HG03469 (cell line): Measurements from ENCODE around the gene RAPGEF2.
"Not testable (repeated sequence)": the region's sequence is repeated elsewhere in the genome, so short reads cannot be mapped to it uniquely, and the experiment has no call there.

Experiments used
- ATAC-seq: cut with Tn5 transposase; IDR thresholded peaks from one replicate; pipeline ENCODE4 v1.9.1; 2021; ENCODE audit warnings: mild to moderate bottlenecking, moderate library complexity, moderate number of reproducible peaks; ENCODE audit not compliant: unreplicated experiment

Gene RAPGEF2

DNA sequence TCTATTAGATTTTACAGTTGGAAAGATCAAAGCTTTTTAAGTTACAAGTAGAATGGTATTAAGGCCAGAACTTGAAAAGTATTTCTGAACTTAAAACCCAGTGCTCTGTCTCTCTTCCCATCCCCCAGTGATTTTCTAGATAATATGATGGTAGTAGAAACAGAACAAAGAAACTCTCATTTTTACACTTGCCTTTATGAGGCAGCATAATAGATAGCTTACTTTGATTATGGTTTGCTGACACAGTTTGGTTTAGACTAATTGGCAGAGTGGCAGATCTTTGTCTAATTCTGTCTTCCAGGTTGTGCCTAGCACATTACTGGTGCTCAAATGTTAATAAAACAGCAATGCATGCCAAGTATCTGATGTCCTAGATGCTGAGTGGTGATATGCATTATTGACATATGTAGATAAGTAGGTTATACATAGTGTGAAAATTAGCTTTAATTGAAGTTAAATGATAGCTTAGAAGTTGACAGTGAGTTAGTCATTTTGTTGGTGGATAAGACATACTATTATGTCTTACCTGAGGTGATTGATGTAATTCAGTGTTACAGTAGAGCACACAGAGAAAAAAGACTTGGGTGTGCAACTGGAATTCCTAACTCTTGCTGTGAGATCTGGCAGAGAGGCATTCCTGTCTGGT lies 4.3 kb upstream of the RAPGEF2 start:
- ATAC-seq, result no peak

DNA sequence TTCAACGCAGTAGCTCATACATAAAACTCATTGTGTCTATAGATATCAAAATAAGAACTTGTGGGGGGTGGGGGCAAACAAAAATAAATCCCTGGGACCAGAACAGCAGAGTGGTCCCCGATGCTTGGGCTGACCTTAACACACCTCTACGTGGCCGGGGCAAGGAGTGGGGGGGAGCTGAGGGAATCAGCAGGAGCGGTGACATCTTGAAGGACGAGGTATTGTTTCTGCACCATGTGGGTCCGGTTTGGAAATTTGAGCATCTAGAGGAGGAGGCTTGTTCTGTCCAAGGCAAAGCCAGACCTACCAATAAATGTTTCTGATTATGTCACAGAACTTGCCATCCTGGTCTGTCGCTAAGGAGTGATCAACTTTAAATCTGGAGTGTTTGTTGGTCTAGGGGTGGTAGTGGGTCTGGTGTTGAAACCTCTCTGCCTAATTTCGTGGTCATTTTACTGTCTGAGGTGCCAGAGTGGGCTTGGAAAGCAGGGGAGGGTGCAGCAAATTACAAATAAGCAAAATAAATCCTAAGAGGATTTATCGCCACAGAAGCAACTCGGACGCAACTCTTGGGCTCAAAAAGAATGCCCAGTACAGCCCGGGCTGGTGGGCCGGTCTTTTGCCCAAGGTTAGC lies 774 bp upstream of the RAPGEF2 start:
- no peak for ATAC-seq

DNA sequence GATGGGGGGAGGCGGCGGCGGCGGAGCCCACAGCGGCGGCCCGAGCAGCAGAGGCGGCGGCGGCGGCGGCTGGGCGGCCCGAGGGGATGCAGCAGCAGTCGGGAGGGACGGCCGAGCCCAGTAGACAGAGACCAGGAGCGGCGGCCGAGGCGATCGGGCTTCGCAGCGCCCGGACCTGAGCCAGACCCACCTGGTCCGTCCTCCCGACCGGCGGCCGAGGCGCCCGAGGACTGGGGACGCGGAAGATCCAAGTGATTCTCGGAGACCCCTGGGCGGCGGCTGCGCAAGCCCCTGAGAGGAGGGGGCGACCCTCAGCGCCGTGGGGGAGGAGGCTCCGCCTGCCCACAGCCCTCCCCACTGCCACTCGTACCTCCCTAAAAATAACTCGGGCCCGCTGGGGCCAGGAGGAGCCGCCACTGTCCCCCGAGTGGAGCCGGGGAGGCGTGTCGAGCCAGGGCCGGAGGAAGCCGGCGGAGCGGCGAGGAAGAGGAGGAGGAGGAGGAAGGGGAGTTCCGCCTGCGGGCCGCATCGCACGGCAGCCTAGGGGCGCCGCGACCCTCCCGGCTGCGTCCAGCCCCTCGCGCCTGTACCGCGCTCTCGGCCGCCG lies 608 bp downstream of the RAPGEF2 start:
- no peak for ATAC-seq

DNA sequence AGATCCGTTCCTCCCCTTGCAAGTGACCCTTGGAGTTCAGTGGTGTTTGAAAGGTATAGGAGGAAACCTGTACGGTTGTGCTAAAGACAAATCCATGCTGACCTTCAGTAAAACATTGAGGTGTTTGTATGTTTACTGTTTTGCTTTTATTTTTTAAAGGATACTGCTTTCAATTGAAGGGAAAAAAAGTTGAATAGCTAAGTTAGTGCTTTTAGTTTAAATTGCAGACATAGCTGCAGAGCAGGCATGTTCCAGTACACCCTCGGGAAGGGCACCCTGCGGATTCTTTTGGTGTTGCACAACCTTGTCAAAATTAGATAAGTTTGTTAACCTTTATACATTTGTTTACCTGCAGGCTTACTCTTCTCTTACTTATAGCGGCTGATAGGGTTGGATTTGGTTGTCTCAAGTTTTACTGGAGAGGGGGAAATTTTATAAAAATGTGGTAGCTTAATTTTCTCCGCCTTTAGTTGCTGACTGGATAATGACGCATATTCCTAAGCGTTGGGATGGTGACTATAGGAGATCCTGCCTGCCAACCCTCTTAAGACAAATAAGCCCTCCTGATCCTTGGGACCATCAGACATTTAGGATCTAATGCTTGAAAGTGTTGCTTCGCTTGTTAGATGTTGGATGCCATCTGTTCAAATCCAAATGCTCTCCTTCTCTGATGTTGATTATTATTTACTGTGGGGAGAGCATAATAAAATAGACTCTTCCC lies 2.0 kb downstream of the RAPGEF2 start:
- ATAC-seq, result no peak

DNA sequence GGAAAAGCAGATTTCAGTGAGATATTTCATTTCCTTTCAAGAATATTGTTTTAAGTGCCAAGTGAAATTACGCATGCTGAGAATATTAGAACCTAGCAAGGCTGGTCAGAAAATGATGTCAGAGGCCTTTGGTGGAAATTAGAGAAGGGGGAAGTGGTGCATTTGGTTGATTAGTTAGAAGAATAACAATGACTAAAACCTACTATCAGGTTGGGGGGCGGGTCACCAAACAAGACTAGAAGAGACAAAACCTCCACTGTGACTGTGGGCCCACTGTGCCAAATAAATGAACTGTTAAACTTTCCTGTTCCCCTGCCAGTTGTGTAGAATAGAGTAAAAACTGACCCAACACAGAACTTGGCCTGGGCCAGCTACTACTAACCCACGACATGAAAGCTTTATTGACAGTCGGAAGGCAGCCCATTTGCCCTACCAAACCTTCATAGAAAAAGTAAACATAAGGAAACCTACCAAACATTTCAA lies 2.9 kb downstream of the RAPGEF2 start:
- no peak for ATAC-seq

DNA sequence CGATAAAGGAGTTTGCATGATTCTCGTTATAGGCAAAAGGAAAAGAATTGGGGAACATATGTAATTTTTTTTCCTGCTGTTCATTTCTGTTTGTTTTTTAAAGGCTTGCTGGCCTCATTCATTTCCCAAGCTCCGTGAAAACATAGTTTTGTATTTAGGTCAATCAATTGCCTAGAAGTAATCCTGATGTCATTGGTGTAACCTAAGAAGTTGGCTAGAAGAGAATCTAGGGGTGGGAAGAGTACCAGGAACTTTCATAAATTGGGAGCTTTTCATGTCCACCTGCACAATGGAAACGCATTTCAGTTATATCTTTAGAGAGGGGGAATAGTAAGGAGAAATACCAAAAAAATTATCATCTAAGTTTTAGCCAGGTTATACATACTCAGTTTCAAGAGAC lies 3.8 kb downstream of the RAPGEF2 start:
- ATAC-seq, result no peak

DNA sequence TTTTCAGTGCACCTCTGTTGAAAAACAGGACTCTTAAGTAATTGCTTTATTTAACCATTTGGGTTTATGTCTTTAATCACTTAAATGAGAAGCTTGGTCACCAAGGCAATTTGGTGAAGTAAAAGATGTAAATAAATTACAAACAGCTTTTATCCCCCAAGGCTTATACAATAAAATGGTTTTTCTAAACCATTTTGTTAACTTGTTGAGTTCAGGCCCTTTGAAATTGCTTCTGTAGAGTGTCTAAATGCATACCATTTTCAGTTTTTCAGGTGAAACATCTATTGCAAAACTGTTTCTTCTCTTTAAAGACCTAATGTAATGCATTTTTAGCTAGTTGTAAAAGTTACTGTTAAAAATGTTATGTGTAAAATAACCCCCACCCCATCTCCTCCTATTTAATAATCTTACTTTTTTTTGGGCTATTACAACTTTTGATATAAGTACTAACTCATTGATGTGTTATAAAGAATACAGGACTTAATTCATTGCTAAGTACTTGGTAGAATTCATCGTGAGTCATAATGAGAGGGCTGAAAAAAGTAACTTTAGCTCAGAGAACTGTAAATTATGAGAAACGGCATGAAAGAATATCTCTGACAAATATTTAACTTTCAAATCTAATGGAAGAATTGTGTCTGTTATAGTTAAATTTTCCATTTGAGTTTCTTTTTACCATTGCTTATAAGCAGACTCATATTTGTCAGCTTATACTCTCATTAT lies 4.5 kb downstream of the RAPGEF2 start:
- no peak for ATAC-seq

DNA sequence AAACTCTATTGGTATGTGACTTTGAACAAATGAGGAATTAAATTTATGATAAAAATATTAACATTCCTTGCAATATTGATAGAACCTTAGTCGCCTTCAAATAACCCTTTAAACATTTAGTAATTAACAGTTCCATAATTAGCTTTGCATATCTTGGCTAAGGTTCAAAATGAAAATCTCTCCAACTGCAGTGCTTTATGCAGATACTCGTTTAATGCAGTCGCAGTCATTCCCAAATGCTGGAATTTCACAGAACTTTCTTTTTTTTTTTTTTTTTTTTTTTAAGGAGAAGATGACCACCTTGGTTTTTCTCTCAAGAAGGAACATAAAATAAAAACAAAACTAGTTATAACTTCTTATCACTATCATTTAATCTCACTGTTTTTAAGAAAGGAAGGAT lies 5.2 kb downstream of the RAPGEF2 start:
- no peak for ATAC-seq

DNA sequence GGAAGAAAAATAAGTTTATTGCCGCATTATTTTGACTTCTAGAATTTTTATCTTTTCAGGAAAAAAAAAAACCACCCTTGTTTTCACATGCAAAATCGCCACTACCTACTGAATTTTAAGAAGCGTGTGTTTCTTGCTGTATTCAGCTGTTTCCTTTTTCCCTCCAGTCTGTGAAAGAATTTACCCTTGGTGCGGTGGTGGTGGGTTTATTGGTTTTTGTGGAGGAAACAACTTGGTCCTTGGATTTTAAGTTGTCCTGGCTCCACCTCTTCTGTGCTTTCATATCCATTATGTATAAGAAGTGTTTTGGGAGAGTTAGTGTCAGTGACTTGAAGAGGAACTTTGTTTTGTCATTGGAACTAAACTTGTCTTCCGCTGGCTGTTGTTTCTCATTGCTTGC lies 8.1 kb downstream of the RAPGEF2 start:
- no peak for ATAC-seq

DNA sequence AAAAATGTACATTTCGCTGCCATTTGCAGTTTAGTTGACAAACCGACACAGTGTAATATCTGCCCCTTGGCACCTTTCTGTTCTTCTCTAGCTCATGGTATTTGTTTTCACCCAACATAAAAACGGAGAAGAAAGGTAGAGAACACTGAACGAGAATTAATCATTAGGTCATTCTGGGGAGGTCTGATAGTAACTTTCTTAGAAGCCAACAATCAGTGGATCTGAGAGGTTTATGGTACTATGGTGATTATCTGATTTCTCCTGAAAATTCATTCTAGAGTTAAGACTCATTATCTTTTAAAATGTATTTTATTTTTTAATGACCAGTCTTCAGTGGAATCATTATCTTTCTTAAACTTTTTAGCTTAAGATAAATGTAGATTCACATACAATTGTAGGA lies 8.5 kb downstream of the RAPGEF2 start:
- ATAC-seq, result no peak

DNA sequence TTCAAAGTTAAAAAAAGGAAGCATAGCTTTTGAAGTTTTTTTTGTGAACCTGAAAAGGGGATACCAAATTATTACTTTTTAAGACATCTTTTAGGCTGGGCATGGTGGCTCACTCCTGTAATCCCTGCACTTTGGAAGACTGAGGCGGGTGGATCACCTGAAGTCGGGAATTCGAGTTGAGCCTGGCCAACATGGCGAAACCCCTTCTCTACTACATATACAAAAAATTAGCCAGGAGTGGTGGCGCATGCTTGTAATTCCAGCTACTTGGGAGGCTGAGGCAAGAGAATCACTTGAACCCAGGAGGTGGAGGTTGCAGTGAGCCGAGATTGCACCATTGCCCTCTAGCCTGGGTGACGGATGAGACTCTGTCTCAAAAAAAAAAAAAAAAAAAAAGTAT lies 10.5 kb downstream of the RAPGEF2 start:
- ATAC-seq, result not testable (repeated sequence)

DNA sequence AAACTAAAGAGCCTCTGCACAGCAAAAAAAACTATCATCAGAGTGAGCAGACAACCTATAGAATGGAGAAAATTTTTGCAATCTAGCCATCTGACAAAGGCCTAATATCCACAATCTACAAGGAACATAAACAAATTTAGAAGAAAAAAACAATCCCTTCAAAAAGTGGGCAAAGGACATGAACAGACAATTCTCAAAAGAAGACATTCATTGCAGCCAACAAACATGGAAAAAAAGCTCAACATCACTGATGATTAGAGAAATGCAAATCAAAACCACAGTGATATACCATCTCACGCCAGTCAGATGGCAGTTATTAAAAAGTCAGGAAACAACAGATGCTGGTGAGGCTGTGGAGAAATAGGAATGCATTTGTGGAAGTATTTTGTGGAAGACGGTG lies 13.2 kb downstream of the RAPGEF2 start:
- ATAC-seq, result not testable (repeated sequence)

DNA sequence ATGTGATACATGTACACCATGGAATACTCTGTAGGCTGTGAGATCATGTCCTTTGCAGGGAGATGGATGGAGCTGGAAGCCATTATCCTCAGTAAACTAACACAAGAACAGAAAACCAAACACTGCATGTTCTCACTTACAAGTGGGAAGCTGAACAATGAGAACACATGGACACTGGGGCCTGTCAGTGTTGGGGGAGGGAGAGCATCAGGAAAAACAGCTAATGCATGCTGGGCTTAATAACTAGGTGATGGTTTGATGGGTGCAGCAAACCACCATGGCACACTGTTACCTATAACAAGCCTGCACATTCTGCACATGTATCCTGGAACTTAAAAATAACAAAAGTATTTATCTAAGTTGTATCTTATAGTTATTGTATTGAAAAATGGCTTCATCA lies 13.8 kb downstream of the RAPGEF2 start:
- not testable (repeated sequence) for ATAC-seq

DNA sequence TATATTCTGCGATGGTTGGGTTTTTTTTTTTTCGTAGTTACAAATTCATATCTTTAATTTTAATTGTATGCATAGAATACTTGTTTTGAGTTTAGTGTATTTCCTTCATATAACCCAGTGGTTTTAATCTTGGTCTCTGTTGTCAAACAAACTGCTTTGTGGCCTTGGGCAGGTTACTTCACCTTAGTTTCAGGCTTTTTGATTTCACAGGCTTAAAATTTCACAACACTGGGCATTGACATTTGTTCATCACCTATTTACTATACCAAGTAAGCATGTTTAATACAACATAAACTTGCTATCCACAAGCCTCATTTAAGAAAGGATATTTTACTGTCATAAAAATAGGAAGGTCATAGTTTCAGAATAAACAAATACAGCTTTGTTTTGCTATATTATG lies 14.7 kb downstream of the RAPGEF2 start:
- no peak for ATAC-seq

DNA sequence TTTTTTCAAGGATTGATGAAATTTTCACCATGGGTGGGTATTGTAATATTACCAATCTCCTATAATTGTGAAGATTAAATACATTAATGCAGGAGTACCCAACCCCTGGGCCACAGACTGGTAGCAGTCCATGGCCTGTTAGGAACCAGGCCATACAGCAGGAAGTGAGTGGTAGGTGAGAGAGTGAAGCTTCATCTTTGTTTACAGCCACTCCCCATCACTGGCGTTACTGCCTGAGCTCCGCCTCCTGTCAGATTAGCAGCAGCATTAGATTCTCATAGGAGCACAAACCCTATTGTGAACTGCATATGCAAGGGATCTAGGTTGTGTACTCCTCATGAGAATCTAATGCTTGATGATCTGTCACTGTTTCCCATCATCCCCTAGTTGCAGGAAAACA lies 15.1 kb downstream of the RAPGEF2 start:
- no peak for ATAC-seq

DNA sequence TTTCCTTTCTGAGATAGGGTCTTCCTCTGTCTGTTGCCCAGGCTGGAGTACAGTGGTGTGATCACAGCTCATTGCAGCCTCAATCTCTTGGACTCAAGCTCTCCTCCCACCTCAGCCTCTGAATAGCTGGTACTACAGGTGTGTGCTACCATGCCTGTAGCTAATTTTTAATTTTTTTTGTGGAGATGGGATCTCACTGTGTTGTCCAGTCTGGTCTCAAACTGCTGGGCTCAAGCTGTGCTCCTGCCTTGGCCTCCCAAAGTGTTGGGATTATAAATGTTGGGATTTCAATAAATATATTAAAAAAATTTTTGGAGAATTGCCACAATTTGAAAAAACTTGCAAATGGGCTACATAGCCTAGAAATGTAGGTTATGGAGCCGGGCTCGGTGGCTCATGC lies 18.5 kb downstream of the RAPGEF2 start:
- no peak for ATAC-seq

DNA sequence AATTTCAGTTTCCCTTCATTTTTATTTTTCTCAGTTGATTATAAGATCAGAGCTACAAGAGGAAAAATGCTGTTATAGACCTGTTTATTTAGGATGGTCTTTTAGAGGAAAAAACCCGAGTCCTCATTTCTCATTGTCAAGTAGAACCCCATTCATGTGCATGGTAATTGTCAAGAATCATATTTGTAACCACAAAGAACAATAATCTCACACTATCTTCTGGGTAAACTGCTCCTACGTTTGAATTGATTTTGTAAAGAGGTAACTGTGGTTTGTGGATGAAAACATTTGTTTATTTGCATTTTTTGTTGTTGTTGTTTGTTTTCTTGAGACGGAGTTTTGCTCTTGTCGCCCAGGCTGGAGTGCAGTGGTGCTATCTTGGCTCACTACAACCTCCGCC lies 23.8 kb downstream of the RAPGEF2 start:
- ATAC-seq, result no peak

DNA sequence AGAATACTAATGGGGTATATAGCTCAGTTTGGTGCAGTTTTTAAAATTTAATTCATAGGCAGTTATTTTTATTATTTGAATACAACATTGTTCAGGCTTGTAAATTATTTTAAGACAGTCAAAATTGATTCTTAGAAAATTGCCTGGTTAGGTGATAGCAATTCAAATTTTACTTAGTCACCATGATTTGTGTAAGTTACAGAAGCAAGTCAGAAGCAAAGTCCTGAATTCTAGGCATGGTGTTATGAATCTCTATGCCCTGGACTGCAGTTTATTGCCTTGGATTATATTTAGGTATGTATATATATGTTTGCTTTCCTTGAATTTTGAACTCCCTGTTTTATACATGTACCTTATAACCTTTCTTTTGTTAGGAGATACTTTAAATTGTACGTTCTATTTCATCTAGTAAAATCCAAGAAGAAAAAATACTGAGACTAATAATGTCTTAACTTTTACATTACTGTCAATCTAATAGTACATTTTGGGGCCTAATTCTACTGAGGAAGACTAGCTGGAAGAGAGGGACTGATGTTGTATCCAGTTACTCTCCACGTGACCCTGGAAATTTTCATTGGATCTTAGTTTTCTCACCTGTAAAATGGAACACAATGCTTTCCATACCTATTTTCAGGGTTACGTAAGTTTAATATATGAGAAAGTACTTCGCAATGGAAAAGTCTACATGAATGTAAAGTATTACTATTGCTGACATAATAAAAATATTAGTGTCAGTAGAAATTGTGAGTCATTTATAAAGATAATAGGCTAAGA lies 25.1 kb downstream of the RAPGEF2 start:
- ATAC-seq, result no peak

DNA sequence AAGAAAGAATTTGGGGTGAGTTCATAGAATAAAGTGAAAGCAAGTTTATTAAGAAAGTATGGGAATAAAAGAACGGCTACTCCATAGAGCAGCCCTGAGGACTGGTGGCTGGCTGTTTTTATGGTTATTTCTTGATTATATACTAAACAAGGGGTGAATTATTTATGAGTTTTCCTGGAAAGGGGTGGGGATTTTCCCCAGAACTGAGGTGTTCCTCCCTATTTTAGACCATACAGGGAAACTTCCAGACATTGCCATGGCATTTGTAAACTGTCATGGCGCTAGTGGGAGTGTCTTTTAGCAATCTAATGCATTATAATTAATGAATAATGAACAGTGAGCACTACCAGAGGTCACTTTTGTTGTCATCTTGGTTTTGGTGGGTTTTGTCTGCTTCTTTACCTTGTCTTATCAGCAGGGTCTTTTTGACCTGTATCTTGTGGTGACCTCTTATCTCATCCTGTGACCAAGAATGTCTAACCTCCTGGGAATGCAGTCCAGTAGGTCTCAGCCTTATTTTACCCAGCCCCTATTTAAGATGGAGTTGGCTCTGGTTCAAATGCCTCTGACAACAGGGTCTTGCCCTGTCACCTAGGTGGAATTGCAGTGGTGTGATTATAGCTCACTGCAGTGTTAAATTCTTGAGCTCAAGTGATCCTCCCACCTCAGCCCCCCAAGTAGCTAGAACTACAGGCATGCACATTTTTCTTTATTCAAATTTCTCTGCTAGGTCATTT lies 27.1 kb downstream of the RAPGEF2 start:
- ATAC-seq, result no peak

DNA sequence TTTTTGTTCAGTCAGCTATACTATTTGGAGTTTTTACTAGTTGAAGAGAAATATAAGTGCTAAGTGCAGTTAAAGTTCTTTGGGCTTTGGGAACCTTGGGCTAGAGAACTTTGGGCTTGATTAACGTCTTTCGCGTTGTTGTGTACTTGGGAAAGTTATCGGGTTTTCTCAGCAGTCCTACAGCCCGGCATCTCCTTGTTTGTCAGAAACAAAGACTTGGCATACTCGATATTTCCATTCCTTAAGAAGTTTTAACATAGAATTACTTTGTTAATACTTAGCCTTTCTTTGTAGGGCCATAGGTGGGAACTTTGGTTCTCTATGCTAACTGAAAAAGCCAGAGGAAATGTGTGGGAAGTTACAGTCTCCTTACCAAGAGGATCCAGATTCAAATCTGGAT lies 28.7 kb downstream of the RAPGEF2 start:
- no peak for ATAC-seq
